Activated CD8-positive, alpha-beta memory T cell treated with anti-CD3 and anti-CD28 coated beads, Interleukin-2, amount 50 U/mL, for 48 hours (primary cell): Measurements from ENCODE around the gene KRTAP19-8.

Experiments used
- DNase-seq: peaks from one replicate; pipeline ENCODE4 v3.0.0-alpha.2; 2020

KRTAP19-8 gene

GRCh38 chr21:31038376-31038775 lies at the start of gene KRTAP19-8:
Gene KRTAP19-8 (minus strand): TSS chr21:31038476. CDS start chr21:31038443, 33 bp downstream.
- DNase-seq = no peak

DNA sequence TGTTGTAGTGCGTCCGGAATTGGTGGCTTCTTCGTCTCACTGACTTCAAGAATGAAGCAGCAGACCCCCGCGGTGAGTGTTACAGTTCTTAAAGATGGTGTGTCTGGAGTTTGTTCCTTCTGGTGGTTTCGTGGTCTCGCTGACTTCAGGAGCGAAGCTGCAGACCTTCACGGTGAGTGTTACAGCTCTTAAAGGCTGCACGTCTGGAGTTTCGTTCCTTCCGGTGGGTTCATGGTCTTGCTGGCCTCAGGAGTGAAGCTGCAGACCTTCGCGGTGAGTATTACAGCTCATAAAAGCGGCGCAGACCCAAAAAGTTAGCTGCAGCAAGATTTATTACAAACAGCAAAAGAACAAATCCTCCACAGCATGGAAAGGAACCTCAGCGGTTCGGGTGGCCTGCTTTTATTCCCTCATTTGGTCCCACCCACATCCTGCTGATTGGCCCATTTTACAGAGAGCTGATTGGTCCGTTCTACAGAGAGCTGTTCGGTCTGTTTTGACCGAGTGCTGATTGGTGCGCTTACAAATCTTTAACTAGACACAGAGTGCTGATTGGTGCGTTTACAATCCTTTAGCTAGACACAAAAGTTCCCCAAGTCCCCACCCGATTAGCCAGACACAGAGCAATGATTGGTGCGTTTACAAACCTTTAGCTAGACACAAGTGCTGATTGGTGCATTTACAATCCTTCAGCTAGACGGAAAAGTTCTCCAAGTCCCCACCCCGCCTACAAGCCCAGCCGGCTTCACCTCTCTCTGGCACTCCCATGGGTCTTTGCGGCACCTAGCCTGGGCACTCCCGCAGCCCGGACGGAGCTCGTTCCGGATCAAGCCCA lies 49.6 kb upstream of the KRTAP19-8 start:
- no peak for DNase-seq

GRCh38 chr21:31084689-31085088 lies 46.4 kb upstream of the KRTAP19-8 start:
- no peak for DNase-seq

- DNase-seq = no peak
These were observed 40.5 kb upstream of the KRTAP19-8 start for GRCh38 chr21:31078796-31079195.

DNA sequence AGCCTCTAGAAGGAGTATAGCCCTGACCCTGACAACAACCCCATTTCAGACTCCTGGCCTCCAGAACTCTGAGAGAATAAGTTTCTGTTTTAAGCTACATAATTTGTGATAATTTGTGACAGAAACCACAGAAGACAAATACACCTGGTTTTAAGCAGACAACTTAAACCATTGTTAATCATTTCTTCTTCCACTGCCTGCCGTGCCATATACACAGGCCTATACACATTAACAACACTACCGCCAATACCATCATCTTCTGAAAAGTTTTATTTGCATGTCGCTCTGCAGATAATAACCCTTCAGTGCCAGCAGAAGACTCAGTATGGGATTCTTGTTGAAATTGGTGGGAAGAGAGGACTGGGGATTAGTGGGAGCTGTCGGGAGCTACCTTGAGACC lies 39.9 kb upstream of the KRTAP19-8 start:
- no peak for DNase-seq

DNA sequence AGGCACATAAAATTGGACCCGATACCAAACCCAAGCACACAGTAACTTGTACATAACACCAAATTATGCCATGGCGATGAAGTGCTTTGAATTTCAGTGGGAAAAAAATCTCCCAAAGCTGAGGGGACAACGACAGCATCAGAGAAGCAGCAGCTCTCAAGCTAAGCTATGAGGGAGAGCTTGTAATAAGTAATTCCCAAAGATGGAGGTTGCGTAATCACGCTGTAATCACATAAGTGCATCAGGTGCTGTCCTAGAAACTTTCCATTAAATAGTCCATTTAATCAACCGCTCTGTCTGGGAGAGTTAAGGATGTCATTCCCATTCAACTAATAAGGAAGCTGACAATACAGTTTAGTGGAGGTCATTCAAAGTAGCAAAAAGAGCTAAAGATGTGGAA lies 37.6 kb upstream of the KRTAP19-8 start:
- no peak for DNase-seq

DNA sequence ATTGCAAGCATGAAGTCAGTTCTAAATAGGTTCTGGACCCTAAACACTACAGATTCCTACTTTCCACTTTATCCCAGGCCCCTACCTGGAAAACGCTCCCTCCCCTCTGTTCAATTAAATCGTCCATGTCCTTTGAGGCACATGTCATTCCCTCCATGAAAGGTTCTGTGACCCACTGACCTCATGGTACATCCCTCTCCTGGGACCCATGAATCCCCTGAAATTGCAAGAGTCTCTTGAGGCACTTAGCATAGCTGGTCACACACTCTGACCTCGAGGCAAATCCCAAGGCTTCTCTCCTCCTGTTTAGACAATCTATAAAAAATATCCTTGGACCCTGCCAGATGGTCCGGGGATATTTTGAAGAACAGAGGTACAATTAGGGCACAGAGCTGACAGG lies 34.3 kb upstream of the KRTAP19-8 start:
- DNase-seq = no peak

- no peak for DNase-seq
These were observed 26.5 kb upstream of the KRTAP19-8 start for GRCh38 chr21:31064803-31065202.

- no peak for DNase-seq
These were observed 14.3 kb upstream of the KRTAP19-8 start for GRCh38 chr21:31052489-31053142.

DNA sequence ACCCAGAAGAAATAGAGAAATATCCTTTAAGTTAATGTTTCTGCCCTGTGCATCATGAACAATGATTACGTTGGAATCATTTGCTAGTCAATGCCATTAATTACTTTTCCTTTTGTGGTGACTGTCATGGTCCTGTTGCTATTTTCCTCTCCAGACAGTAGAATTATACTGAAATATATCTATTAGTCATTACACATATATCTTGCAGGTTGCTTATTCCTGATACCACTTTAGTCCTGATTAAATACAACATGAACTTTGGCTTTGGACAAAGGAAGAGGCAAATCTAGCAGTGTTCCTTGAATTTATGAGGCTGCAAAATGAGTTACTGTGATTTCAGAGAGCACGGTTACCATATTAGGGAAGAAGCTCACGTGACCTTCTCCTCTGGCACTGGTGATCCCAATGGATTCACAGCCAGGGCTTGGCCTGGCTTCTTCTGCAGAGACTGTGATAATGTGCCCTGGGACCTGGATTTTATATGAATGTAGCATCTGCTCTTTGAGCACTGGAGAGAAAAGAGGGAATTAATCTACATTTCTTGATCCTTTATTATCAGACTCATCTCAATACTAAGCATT lies 12.4 kb upstream of the KRTAP19-8 start:
- no peak for DNase-seq

DNA sequence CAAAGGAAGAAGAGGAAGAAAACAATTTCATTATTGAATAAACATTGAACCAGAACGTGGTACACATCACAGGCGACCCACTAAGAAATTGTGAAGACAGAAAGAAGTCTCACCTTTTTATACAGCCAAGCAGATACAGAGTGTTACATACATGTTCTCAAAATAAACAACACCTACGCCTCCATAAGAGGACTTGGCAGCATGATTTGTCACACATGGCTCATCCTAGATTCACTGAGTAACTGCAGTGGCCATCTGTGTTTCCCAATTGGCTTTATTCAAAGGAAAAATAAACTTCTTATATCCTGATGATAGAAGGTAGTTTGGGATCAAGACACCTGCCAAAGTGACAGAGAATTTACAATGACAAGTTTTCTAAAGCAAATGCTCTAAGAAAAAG lies 7.6 kb upstream of the KRTAP19-8 start:
- no peak for DNase-seq

- no peak for DNase-seq
These were observed 5.2 kb upstream of the KRTAP19-8 start for GRCh38 chr21:31043471-31043870.

GRCh38 chr21:31042080-31042464 lies 3.8 kb upstream of the KRTAP19-8 start:
- no peak for DNase-seq

- DNase-seq = no peak
These were observed 3.2 kb upstream of the KRTAP19-8 start for GRCh38 chr21:31041295-31042079.

- no peak for DNase-seq
These were observed 3.9 kb downstream of the KRTAP19-8 start for GRCh38 chr21:31034378-31034777.

GRCh38 chr21:31030367-31031106 lies 7.7 kb downstream of the KRTAP19-8 start:
- no peak for DNase-seq

GRCh38 chr21:31023680-31024079 lies 14.6 kb downstream of the KRTAP19-8 start:
- no peak for DNase-seq

DNA sequence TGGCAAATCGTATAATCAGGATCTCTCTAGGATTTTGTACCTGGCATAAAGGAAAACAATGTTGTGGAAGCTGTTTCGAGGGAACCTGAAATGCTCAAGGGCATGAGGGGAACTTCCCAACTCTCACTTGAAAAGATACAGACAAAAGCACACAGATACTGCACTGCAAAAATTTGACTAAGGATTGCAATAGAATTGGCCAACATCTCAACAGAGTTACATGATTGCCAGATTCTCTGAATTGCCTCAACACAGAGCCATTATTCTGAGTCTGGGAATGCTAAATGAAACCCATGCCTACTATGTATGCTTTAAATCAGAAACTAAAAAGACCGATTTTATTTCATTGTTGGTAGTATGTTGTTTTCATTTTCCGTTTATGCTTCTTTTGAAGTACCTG lies 16.0 kb downstream of the KRTAP19-8 start:
- DNase-seq = no peak

DNA sequence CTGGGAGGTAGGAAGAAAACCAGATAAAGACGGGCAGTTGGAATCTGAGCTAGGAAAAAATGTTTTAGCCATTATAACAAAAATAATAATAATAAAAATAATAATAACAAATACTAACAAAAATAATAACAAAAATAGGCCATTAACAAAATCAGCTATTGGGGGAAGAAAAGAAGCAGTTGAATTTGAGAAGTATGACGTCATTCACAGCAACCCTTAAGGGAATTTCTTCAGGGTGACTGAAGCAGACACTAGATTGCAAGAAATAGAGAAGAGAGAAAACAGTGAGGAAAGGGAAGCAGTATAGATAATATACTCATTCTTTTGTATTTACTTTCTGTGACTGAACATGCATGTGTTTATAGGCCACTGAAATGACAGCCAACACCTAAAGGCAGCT lies 20.0 kb downstream of the KRTAP19-8 start:
- no peak for DNase-seq

DNA sequence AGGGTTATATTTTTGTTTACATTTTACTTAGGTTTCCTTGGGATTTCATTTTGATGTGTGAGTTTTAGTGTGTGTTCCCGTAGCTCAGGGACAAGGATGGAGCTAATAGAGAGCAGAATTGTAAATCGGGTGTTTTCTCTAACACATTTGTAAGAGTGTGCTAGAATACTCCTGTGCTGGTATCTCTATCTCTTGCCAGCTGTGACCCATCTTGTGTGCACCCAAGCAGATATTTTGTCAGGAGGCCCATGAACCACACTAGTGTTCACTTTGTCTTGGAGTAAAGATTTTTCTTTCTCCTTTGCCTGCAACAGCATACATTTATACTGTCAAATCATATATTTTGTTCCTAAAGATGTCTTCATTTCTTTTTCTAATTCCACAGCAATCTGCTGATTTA lies 23.4 kb downstream of the KRTAP19-8 start:
- no peak for DNase-seq

GRCh38 chr21:31012133-31013089 lies 25.9 kb downstream of the KRTAP19-8 start:
- no peak for DNase-seq
